NCI-H510A (cell line): Measurements from ENCODE around the gene MCC.
"Not testable (repeated sequence)": the region's sequence is repeated elsewhere in the genome, so short reads cannot be mapped to it uniquely, and the experiment has no call there.

Experiments used
- DNase-seq: peaks from one replicate; lab custom pipeline; 2025; lab: John Stamatoyannopoulos, UW

The MCC gene

DNA sequence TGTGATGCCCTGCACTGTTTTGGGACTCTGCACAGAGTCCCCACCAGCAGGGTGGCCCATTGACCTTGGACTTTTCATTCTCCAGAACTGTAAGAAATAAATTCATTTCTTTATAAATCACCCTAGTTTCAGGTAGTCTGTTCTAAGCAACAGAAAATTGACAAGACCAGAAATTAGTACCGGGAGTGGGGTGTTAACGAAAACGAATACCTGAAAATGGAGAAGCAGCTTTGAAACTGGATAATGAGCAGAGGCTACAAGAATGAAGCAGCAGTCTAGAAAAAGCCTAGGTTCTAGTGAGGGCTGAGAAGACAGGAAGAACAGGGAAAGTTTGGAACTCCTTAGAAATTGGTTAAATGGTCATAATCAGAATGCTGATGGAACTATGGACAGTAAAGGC is 2.1 kb upstream of the MCC start:
- DNase-seq, result no peak

DNA sequence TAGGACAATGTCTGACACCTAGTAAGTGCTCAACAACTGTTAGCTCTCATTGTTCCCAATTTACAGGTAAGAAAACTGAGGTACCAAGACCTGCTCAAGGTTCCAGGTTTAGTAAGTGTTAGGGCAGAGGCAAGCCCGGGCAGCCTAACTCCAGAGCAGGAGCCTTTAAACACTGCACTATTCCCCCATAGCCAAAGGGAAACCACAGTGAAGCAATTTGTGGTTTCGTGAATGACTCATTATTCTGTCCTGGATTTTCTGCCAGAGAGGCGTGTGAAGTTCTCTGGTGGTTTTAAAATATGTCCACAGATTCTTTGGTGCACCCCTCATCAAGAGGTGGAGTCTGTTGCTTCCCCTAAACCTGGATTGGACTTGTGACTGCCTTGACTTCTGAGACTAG is 1.0 kb upstream of the MCC start:
- no peak for DNase-seq

DNA sequence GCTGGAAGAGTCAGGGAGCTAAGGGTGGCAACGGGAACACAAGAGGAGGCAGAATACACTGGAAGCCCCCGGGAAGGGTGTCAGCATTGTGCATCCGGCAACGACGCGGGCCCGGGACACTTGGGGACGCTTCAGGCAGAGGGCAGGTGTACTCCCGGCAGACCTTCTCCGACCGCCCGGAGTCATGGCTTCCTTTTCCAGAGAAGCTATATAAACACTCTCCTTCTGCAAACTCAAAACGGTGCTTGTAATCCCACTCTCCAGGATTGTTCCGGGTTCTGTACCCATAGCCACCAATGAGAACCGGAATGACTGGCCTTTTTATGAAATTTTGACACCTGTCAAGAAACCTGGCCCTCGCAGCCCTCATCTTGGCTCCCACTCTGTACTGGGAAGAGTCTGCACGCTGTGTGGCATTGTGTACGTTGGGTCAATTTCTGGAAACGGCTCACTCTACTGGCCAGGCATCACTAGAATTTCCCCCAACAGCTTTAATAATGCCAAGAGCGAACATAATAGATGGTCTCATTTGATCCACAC is 462 bp upstream of the MCC start:
- no peak for DNase-seq

DNA sequence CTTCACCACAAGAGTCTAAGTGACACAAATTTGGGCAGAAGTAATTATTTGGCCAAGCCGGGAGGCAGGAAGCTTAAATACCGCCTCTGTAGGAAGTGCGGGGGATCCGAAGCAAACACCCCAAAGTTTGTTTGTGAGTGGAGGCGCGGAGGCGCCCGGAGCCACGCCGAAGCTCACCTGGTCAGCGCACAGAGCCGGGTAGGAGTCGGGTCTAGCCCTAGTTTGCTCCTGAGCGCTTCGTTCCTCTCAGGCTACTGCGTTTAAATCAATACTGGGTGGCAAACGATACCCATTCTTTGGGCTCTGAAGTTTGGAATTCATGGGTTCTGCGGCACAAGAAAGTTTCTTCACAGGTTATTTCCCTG is 855 bp downstream of the MCC start:
- DNase-seq, result no peak

DNA sequence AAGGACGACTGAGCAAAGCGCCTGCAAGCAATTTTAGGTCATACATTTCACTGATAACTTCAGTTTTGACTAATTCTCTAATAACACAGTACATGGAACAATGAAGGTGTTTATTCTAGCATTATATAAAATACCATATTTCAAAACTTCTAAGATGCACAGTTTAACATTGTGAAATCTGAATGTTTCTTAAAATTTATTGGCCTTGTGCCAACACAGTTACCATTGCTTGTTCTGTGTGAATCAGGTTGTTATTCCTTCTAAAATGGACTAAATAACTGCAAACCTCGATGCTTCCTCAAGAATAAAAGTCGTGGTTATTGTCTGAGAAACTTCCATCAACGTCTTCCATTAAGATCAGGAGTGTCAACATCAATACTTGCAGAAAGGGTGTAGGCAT is 8.0 kb downstream of the MCC start:
- DNase-seq, result no peak

DNA sequence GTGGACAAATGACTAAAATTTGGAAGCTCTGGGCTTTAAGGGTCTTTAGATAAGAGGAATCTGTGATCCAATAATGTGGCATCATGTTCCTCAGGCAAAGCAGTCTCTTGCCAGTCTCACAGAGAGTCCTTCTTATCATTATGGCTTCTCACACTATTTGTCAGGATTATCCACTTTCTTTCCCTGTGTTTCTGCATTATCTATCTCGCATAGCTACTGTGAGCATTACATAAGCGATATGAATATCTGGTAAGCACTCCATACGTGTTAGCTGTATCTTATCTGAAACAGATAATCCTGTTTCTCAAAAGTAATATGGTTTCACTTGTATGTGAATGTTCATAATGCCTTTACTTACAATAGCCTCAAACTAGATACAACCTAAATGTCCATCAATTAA is 9.6 kb downstream of the MCC start:
- no peak for DNase-seq

DNA sequence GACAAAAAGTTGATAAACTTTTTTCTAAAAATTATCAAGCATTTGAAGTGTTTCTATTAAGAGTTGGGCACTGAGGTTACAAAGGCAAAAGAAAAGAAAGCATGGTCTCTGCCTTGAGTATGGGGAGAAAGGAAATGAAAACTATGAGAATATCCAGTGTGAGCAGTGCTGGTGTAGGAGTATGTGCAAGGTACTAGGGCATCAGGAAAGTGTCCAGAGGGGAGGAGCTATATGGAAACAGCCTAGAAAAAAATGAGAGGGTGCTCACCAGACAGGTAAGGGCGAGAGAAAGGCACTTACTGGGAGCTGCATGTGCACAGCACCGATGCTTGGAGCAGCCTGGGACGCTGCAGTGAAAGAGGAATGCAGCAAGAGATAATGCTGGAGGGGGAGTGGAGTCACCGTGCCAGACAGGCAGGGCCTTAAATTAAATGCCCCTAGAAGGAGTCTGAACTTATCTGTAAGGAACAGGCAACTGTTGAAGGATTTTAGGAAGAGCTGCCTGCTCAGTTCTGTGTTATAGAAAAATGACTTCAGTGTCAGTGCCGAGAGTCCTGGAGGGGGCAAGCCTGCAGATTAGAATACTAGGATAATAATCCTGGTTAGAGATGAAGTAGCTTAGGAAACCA is 14.0 kb downstream of the MCC start:
- DNase-seq, result no peak

DNA sequence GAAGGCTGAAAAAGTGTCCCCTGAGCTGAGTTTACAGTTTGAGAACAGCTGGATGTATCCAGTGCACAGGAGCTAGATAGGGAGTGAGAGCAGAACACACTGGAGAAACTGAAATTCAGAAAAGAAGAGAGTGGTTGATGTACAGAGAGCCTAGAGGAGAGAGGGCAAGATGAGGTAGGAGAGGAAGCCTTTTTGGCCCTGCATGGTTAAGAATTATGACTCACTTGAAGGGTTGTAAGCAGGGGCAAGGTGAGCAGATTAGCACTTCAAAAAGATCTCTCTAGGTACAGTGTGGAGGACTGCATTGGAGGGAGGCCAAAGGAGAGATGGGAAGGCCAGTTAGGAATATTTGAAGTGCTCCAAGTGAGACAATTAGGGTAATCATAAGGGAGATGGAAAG is 25.2 kb downstream of the MCC start:
- DNase-seq, result no peak

DNA sequence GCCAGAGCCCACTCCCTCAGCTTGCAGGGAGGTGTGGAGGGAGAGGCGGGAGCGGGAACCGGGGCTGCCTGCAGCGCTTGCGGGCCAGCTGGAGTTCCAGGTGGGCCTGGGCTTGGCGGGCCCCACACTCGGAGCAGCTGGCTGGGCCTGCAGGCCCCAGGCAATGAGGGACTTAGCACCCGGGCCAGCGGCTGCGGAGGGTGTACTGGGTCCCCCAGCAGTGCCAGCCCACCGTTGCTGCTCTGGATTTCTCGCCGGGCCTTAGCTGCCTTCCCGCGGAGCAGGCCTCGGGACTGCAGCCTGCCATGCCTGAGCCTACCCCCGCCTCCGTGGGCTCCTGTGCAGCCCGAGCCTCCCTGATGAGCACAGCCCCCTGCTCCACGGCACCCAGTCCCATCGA is 31.1 kb downstream of the MCC start:
- DNase-seq, result not testable (repeated sequence)

DNA sequence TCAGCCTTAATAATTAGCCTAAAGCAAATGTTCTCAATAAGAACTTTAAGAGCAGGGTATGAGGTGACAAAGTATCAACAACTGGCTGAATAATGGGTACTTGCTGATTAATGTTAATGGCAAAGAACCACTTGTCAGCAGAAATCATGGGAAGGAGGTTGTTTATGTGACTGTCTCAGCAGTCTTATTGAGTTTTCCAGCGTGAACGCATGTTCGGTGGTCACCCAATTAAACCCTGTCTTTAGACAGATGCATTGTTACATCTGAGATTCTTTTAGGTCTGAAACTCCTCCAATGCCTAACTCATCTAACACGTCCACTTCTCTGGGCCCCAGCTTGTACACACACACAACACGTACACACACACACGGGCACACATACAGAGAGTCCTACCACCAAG is 35.3 kb downstream of the MCC start:
- no peak for DNase-seq

DNA sequence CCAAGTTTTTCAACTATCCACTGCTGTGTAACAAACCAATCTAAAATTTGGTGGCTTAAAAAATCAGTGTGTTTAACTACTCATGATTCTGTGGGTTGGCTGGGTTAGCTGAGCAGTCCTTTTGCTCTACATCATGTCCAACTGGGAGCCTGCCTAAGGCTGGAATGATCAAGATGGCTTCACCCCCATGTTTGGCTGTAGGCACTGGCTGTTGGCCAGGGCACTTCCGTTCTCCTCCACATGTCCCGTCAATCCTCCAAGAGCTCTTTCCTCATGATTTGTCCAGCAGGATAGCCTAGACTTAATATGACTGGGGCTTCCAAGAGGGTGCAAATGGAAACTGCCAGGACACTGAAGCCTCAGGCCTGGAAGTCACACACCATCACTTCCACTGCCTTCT is 36.5 kb downstream of the MCC start:
- no peak for DNase-seq

DNA sequence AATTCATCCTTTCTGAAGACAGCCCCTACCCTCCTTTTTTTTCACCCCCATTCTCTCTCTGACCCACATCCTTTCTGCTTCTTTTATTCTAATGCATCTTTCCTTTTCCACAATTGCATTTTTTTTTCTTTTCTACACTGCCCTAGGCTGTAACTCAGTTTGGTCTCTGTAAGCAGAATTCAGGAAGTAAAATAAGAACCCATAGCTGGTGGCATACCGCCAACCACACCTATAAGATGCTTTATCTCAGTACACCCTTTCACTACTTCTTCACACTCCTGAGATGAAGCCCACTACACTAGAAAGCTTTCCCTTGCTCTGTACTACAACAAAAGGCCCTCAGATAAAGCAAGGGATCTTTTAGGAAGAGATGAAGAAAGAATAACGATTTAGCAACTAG is 37.3 kb downstream of the MCC start:
- DNase-seq, result no peak

DNA sequence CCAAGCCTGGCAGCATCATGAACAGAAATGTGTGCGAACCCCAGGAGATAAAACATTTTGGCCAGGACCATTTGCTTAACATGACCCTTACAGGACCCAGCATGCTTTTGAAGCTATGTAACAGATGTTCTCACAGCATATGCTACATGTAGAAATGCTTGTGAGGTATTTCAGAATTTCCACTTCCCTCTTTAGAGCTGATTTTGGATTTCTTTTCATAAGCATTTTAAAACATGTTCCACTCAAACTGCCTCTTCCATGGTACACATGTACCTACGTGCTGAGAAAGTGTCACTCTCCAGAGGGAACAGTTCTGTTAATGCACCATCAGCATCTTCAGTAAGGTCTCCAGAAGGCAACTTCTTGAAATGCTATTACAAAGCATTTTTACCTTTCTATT is 37.8 kb downstream of the MCC start:
- DNase-seq, result no peak

DNA sequence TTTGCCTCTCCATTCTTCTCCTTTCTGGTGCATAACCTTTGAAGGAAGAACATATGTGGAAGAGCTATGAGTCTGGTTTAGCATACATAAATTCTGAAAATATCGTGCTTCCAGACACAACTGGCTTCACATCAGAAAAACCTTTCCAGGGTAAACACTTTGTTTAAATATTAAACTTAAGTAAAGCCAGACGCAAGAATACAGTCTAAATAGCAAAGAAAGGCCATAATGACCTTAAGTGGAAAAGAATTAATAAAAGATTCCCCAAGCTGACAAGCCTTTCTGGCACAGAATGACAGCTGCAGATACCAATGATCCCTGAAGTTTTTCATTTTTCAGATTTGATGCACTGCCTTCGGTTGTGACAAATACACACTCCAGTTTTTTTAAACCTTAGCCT is 40.0 kb downstream of the MCC start:
- no peak for DNase-seq

DNA sequence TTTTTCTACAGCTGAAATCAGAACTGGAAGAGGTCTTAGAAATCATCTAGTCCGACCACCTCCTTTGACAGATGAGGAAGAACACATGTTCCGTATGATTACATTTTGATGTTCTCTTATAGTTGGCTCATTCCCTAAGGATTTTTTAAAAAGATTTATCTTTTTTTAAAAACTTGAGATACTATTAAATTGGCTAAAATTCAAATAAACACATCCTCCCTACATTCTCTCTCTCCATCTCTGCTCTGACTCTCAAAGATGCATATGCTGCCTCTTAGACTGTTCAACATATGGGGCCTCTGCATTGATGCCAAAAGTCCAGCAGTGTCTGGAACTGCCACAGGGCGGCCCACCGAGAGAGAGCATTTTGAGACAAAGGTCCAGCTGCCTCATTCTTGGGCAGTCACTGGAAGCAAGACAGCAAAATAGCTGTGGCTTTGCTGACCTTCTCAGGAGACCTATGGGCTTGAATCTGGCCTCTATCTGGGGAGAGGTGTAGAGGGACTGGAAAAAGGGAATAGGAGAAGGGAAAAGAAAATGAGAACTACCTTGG is 40.7 kb downstream of the MCC start:
- DNase-seq, result no peak

DNA sequence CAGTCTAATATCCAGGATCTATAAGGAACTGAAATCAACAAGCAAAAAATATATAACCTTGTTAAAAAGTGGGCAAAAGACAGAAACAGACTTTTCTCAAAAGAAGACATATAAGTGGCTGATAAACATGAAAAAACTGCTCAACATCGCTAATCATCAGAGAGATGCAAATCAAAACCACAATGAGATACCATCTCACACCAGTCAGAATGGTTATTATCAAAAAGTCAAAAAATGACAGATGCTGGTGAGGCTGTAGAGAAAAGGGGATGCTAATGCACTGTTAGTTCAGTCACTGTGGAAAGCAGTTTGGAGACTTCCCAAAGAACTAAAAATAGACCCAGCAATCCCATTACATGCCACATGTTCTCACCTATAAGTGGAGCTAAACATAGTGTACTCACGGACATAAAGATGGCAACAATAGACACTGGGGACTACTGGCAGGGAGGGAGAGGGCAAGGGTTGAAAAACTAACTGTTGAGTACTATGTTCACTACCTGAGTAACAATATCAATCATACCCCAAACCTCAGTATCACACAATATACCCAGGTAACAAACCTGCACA is 41.8 kb downstream of the MCC start:
- DNase-seq, result no peak

DNA sequence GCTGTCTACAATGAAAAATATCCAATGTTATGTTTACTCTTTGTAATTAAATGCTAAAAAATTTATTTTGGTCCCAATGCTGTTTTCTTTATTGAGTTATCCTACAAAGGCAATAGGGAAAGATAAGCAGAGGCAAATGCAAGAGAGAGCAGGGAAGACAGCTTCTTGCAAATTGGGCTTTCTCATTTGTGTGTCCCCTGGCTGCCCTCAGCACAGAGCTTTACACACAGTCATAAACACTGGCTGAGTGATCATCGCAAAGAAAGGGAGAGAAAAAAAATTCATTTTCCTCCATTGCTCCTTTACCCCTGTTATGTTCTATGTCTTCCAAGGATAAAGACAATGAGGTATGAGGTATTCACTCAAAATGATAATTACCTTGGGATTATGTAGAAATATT is 51.1 kb downstream of the MCC start:
- DNase-seq, result no peak

DNA sequence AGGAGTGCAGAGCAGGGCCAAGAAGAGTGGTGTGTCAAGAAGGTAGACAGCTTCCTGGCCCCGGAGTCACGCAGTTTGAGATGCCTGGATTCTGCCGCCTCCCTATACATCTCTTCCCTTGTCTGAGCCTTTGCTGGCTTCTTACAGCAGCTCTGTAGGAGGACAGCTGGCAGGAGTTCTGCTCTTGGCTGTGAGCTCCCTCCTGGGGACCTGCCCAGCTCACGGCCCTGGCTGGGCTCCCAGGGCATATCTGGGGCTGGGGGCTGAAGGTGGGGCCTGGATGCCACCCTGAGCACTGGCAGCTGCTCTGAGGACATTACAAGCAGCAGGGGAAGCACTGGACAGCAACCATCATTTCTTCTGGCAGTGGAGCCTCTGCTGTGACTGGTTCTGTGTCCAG is 52.7 kb downstream of the MCC start:
- DNase-seq, result no peak

DNA sequence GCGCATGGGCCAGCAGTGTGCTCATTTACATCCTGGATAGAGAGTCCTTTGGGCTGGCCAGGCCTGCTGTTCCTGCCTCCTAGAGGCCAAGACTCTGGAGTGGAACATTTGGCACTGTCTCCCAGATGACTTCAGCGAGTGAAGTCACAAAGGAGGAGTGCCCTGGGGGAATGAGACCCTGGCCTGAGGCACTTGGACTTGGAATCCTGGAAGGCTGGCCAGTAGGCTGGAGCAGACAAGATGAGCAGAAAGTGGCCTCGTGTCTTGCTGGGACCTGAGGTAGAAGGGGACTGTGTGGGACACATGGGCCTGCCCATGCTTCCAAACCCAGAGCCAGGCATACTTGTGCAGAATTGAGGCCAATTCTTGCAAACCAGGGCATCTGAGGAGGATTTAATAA is 53.4 kb downstream of the MCC start, which contains the start of gene TSSK1B:
TSS of gene TSSK1B (minus strand) at position 101 of the 400 bp plus-strand sequence. CDS start 150 bp downstream, outside the sequence.
- no peak for DNase-seq

DNA sequence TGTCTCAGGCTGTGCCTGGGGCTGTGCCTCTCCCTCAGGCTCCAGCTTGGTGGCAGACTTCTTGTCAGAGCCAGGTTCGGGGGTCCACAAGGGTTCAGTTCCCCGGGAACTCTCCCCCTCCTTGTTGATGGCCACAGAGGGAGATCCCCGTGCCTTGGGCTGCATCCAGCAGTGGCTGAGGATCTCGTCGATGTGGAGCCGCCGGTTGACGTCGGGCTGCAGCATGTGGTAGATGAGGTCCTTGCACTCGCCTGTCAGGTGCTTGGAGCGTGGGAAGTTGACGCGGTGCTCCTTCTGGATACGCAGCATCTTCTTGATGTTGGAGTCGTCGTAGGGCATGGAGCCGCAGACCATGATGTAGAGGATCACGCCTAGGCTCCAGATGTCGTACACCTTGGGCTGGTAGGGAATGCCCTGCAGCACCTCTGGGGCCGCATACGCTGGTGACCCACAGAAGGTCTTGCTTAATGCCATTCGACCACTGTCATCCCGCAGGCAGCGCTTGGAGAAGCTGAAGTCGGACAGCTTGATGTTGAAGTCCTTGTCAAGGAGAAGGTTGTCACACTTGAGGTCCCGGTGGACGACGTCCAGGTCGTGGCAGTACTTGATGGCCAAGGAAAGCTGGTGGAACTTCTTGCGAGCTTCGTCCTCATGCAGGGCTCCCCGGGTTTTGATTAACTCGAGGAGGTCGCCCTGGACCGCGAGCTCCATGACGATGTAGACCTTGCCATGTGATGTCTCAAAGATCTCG is 54.2 kb downstream of the MCC start:
- DNase-seq, result no peak

DNA sequence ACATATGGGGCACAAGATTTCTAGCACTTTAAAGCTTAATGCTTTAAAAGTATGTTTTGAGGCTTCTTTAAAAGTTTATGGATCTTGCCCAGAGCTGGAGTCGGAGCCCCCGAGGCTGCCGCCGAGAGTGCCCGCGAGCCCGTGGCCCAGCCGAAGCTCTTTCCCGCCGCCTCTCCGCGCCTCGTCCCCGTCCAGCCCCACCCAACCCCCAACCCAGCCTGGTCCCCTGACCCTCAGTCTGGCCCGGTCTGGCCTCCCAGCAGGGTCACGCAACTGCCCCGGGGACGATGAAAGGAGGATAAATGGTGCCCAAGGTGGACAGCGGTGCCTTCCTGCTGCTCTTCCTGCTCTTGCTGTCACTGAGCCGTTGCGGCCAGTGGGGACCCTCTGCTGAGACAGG is 55.2 kb downstream of the MCC start:
- no peak for DNase-seq

DNA sequence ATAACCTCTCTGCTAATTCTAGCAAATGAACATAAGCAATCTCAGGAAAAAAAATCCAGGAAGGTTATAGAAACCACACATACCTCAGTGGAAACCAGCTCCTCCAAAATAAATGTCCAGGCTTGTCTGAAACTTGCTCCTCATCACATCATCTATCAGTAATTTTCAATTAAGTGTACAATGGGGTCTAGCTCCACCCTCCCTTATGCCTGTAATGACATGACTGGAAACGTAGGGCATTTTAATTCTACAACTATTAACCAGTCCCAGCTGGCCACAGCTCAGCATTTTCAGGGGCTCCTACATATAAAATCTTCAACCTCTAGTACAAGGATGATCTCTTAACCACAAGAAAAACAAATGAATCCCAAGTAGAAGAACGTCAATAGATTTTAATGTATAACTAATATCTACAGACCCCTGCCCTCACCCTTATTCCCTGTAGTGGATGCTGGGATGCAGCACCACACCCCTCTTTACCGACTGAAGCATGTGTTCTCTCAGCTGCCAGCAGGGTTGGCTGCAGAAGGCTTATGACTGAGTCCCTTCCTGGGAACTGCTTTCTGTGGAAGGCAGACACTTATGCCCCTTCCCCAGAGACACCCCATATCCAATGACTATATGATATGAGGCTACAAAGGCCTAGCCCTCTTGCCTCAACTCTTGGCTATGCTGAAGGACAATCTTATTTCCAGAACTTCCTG is 60.2 kb downstream of the MCC start:
- no peak for DNase-seq

DNA sequence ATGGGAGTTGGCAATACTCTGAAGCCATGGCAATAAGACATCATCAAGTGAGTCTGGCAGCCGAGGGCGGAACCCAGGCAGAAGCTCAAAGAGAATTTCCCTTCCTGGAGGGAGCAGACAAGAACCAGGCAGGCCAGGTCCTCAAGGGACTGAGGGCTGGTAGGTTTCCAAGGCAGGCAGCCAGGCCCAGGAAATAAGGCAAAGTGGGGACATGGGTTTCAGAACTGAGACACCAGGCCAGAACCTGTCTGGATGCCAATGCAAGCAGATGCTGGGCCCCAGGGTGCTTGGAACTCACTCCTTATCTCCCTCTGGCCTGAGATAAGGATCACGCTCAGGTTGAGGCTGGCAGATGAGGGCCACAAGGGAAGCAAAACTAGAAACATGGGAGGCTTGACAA is 62.3 kb downstream of the MCC start:
- no peak for DNase-seq
